K562 (cell line): ENCODE data around the gene RBM46. TPM values are rescaled to one million over a fixed set of nuclear protein-coding genes. Genes with fewer than 3 reads are reported as not detected.

Source experiments
- ATAC-seq: fragments of 200-7000 bp; cut with Tn5 transposase; 3 replicates; pipeline ENCODE4 v1.9.1; 2020; ENCODE audit warnings: moderate library complexity
- BruUV-seq: library from RNA; stranded (reverse); fragments of 400-500 nt; replicated peaks from 2 replicates; lab custom pipeline; 2021; lab: Mats Ljungman, UMichigan
- CTCF ChIA-PET: fragments of 300-600 bp; formaldehyde crosslinking; extraction: SDS; loops from one replicate; lab custom pipeline; 2021; ENCODE audit warnings: low intra/inter-chr PET ratio; lab: Yijun Ruan, JAX
- POLR2A ChIA-PET: fragments of 300-600, 350-650 bp; sonication (Branson Sonifier 250); formaldehyde crosslinking; extraction: SDS; loops from one replicate; lab custom pipeline; 2021; ENCODE audit warnings: antibody characterized with exemption, inconsistent platforms; lab: Yijun Ruan, JAX
- DNase-seq, 4 experiments: peaks; one replicate each; pipeline versions ENCODE4 v3.0.0 to v3.0.0-alpha.2; 2011 to 2018; ENCODE audit warnings: low spot score in 3 of 4, mixed read lengths in 3 of 4; ENCODE audit errors: extremely low read depth in 1 of 4
- FAIRE-seq: peaks from 2 replicates; lab custom pipeline; 2011; peaks lifted over from hg19 to GRCh38; lab: Jason Lieb, UNC
- H2AFZ ChIP-seq: 2 replicates; pipeline ENCODE4 v1.6.0; 2011; ENCODE audit warnings: low read depth, low read length, control low read depth, inconsistent platforms
- H3K27ac ChIP-seq: fragments of 200-600 bp; 3 replicates; pipeline ENCODE4 v1.8.0; 2011; ENCODE audit warnings: low read depth, mild to moderate bottlenecking, control low read depth, inconsistent platforms, low read length, moderate library complexity, mixed read lengths; ENCODE audit errors: extremely low read depth
- H3K27me3 ChIP-seq, 2 experiments: fragments of 300-600 bp in 1 of 2; 2 replicates in 1 of 2; 3 replicates in 1 of 2; pipeline versions ENCODE4 v1.6.0 to v1.8.0; 2011; ENCODE audit warnings: inconsistent platforms in 2 of 2, low read length in 2 of 2, mild to moderate bottlenecking in 1 of 2, mixed read lengths in 1 of 2, moderate library complexity in 1 of 2; ENCODE audit not compliant: control insufficient read depth in 2 of 2, insufficient read depth in 2 of 2
- H3K36me3 ChIP-seq: fragments of 300-600 bp; 3 replicates; pipeline ENCODE4 v1.8.0; 2011; ENCODE audit warnings: mild to moderate bottlenecking, low read length, inconsistent platforms; ENCODE audit not compliant: control insufficient read depth, insufficient read depth
- H3K4me1 ChIP-seq, 2 experiments: fragments of 200-600 bp in 1 of 2; replicated peaks in 1 of 2; 2 replicates in 1 of 2; 3 replicates in 1 of 2; pipeline versions ENCODE4 v1.5.1 to v1.8.0; 2011; ENCODE audit warnings: inconsistent platforms in 2 of 2, low read length in 2 of 2, mild to moderate bottlenecking in 1 of 2, mixed read lengths in 1 of 2, moderate library complexity in 1 of 2; ENCODE audit not compliant: control insufficient read depth in 2 of 2, insufficient read depth in 2 of 2
- H3K4me2 ChIP-seq: 2 replicates; pipeline ENCODE4 v1.6.1; 2011; ENCODE audit warnings: low read length, control low read depth, inconsistent platforms, mixed read lengths; ENCODE audit not compliant: insufficient read depth
- H3K4me3 ChIP-seq: fragments of 200-600 bp; sonication (generic), shearing (Covaris generic); 2 replicates; pipeline ENCODE4 v1.5.1; 2016; ENCODE audit warnings: control low read depth, inconsistent platforms
- H3K79me2 ChIP-seq: fragments of 200-600 bp; 3 replicates; pipeline ENCODE4 v1.8.0; 2011; ENCODE audit warnings: low read length, inconsistent platforms; ENCODE audit not compliant: control insufficient read depth, insufficient read depth
- H3K9ac ChIP-seq, 2 experiments: 2 replicates each; pipeline versions ENCODE4 v1.6.0 to v1.6.1; 2011; ENCODE audit warnings: low read depth in 2 of 2, low read length in 2 of 2, control low read depth in 1 of 2, inconsistent platforms in 1 of 2, mild to moderate bottlenecking in 1 of 2, mixed read lengths in 1 of 2; ENCODE audit not compliant: insufficient read depth in 1 of 2
- H3K9me1 ChIP-seq: one replicate; pipeline ENCODE4 v1.6.0; 2011; ENCODE audit warnings: inconsistent platforms, mild to moderate bottlenecking, low read length, moderate library complexity; ENCODE audit not compliant: control insufficient read depth, insufficient read depth
- H3K9me3 ChIP-seq: replicated peaks from 2 replicates; pipeline ENCODE4 v1.5.1; 2011; ENCODE audit warnings: low read depth, low read length, inconsistent platforms; ENCODE audit not compliant: control insufficient read depth, insufficient read depth
- H4K20me1 ChIP-seq: replicated peaks from 2 replicates; pipeline ENCODE4 v1.6.1; 2011; ENCODE audit warnings: low read length, inconsistent platforms, mixed read lengths; ENCODE audit not compliant: control insufficient read depth, insufficient read depth
- ATF7 ChIP-seq: fragments of 450-650 bp; IDR thresholded peaks from 2 replicates; pipeline ENCODE4 v1.7.1; 2014; ENCODE audit warnings: mild to moderate bottlenecking, moderate library complexity
- BHLHE40 ChIP-seq: IDR thresholded peaks from 2 replicates; pipeline ENCODE4 v1.6.1; 2011; ENCODE audit warnings: low read length, improper control_type of control experiment
- ETV5 ChIP-seq: sonication (generic); formaldehyde crosslinking; IDR thresholded peaks from 2 replicates; pipeline ENCODE4 v1.4.0; 2020; ENCODE audit warnings: low read depth, mild to moderate bottlenecking, missing genetic modification reagents
- HDAC6 ChIP-seq: IDR thresholded peaks from 2 replicates; pipeline ENCODE4 v1.6.1; 2012; ENCODE audit warnings: low read depth, mild to moderate bottlenecking, control low read depth, inconsistent platforms, low read length, moderate library complexity
- HMBOX1 ChIP-seq: sonication (generic); IDR thresholded peaks from 2 replicates; pipeline ENCODE4 v1.6.1; 2016
- KAT7 ChIP-seq: sonication (generic); formaldehyde crosslinking; IDR thresholded peaks from 2 replicates; pipeline ENCODE4 v1.8.0; 2022; ENCODE audit warnings: missing genetic modification reagents, mild to moderate bottlenecking, borderline replicate concordance
- MIER1 ChIP-seq: fragments of 450-650 bp; IDR thresholded peaks from 2 replicates; pipeline ENCODE4 v1.6.1; 2016; ENCODE audit warnings: antibody characterized with exemption, mild to moderate bottlenecking, low read depth
- MYBL2 ChIP-seq, 2 experiments: fragments of 450-650 bp in 1 of 2; sonication (generic) in 1 of 2; formaldehyde crosslinking in 1 of 2; IDR thresholded peaks; 2 replicates each; pipeline versions ENCODE4 v1.6.1 to v1.8.1; 2017 to 2022; ENCODE audit warnings: borderline replicate concordance in 1 of 2, inconsistent platforms in 1 of 2, low read depth in 1 of 2, mild to moderate bottlenecking in 1 of 2, missing genetic modification reagents in 1 of 2, moderate library complexity in 1 of 2
- SPI1 ChIP-seq: IDR thresholded peaks from 2 replicates; pipeline ENCODE4 v1.6.1; 2011; ENCODE audit warnings: low read depth, low read length, control low read depth, borderline replicate concordance
- USF2 ChIP-seq: sonication (generic); formaldehyde crosslinking; IDR thresholded peaks from 2 replicates; pipeline ENCODE4 v1.5.0; 2020; ENCODE audit warnings: missing genetic modification reagents
- ZNF174 ChIP-seq: fragments of 250-450 bp; sonication (Bioruptor Pico); IDR thresholded peaks from 2 replicates; pipeline ENCODE4 v1.4.0; 2020; ENCODE audit warnings: mild to moderate bottlenecking
- ZNF197 ChIP-seq: fragments of 200-800 bp; sonication (Bioruptor generic); IDR thresholded peaks from 2 replicates; pipeline ENCODE4 v1.6.1; 2016; ENCODE audit warnings: low read depth, missing genetic modification characterization, missing compliant biosample characterization
- ZNF217 ChIP-seq: sonication (generic); formaldehyde crosslinking; IDR thresholded peaks from 2 replicates; pipeline ENCODE4 v1.8.0; 2022; ENCODE audit warnings: mild to moderate bottlenecking, missing genetic modification reagents
- ZNF282 ChIP-seq: sonication (generic); formaldehyde crosslinking; IDR thresholded peaks from 2 replicates; pipeline ENCODE4 v1.8.1; 2023; ENCODE audit warnings: missing genetic modification reagents
- ZNF586 ChIP-seq: fragments of 450-650 bp; formaldehyde crosslinking; conservative IDR thresholded peaks from 2 replicates; pipeline ENCODE4 v1.4.0; 2020; ENCODE audit warnings: mild to moderate bottlenecking, moderate library complexity
- ZNF785 ChIP-seq: fragments of 250-450 bp; sonication (Bioruptor Pico); IDR thresholded peaks from 2 replicates; pipeline ENCODE4 v1.4.0; 2020; ENCODE audit warnings: mild to moderate bottlenecking
- WGBS: fragments of 100-300 bp; shearing (Covaris generic); methylation state at CpG from one replicate; pipeline ENCODE4 v1.1.6; 2016; ENCODE audit warnings: low coverage, mixed read lengths; ENCODE audit not compliant: insufficient coverage; ENCODE audit errors: missing lambda C conversion rate; 5-methylcytosine and 5-hydroxymethylcytosine counted together
- in situ Hi-C: fragments of 300-500 bp; cut with MboI; formaldehyde crosslinking; loops from 4 replicates; pipeline ENCODE4 v1.15.0; 2018; ENCODE audit warnings: inconsistent platforms, mixed read lengths
- intact Hi-C: fragments of 100-400 bp; cut with micrococcal nuclease; formaldehyde crosslinking; loops from 2 replicates; pipeline ENCODE4 v1.14.2; 2022
- polyA plus RNA-seq, 8 experiments: library from polyadenylated mRNA; depleted of rRNA in 4 of 8; stranded (reverse) in 5 of 8; unstranded in 3 of 8; fragments of >200 nt; fragmentation: Nextera tagmentation in 2 of 8; fragmentation: Illumina TruSeq in 1 of 8; extraction: Ambion mirVana in 2 of 8; extraction: Trizol in 1 of 8; gene quantifications; 2 replicates each; pipeline versions ENCODE4 v1.2.1 to v1.2.3, GENCODE V29; 2011 to 2014; ENCODE audit warnings: inconsistent platforms in 1 of 8, missing spikeins in 1 of 8
- total RNA-seq, 7 experiments: library from RNA; depleted of rRNA in 6 of 7; stranded (reverse); fragments of >200 nt in 6 of 7; fragmentation: Illumina TruSeq in 2 of 7; extraction: Trizol in 2 of 7; gene quantifications; 2 replicates each; pipeline versions ENCODE4 v1.2.1 to v1.2.3, GENCODE V29; 2011 to 2021; ENCODE audit warnings: low replicate concordance in 1 of 7
- TF ChIP-seq, protein P1 (sequence below): sonication (generic); formaldehyde crosslinking; IDR thresholded peaks from 2 replicates; pipeline ENCODE4 v1.8.1; 2022; ENCODE audit warnings: missing genetic modification reagents

Gene RBM46
- total and polyA plus RNA-seq, 9 of the 15 experiments (the other 6 are each of a cell fraction or from before 2014, with no cell fraction given): 0.04 TPM; not detected in 8

DNA sequence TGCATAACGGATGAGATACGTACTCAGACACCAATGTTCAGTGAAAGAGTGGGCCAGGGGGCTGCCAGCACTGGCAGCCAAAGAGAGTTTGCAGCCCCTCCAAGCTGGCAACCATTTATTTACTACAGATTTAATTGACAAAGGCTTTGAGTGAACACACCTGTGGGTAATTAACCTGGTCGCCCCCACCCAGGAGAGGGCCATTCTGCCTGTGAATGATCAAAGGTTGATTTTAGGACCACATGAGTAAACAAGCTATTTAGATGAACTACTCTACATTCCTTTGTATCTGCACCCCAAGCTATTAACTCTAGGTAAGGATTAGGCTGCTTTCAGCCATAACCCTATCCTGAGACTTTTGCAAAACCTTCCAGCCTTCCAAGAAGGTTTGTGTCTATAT is 55.0 kb downstream of the RBM46 start:
- DNase-seq: no peak
- intact Hi-C loops: no loop called here
- Histone ChIP-seq H4K20me1 (no peaks in the 10 kb centered on the region), H3K9ac (no peak overlapping the region), H3K36me3 (no peaks in the 10 kb centered on the region), H2AFZ (no peak overlapping the region), H3K79me2 (no peaks in the 10 kb centered on the region), H3K27ac (no peak overlapping the region), H3K9me3 (0 out of 2 replicates have a peak, but pooled peaks cover 1% of the 10 kb centered on the region), H3K9me1 (no peaks in the 10 kb centered on the region), H3K27me3 (no peaks in the 10 kb centered on the region), H3K4me1 (no peaks in the 10 kb centered on the region), H3K4me2 (no peak overlapping the region), H3K4me3 (no peak overlapping the region)
- 0% methylated on average over 3 of the region's 3 CpGs for WGBS
- ChIA-PET POLR2A (no interaction called here), CTCF (no interaction called here)
- FAIRE-seq: no peak
- in situ Hi-C loops: no loop called here
- BruUV-seq: no TSS peak
- ATAC-seq: no peak
- TF ChIP-seq, protein P1, sequence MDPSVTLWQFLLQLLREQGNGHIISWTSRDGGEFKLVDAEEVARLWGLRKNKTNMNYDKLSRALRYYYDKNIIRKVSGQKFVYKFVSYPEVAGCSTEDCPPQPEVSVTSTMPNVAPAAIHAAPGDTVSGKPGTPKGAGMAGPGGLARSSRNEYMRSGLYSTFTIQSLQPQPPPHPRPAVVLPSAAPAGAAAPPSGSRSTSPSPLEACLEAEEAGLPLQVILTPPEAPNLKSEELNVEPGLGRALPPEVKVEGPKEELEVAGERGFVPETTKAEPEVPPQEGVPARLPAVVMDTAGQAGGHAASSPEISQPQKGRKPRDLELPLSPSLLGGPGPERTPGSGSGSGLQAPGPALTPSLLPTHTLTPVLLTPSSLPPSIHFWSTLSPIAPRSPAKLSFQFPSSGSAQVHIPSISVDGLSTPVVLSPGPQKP (CRISPR knock-in tag): no peak
- TF ChIP-seq KAT7 (CRISPR knock-in tag) (no peak), ZNF174 (CRISPR knock-in tag) (no peak), ZNF586 (CRISPR knock-in tag) (no peak), SPI1 (no peak), BHLHE40 (no peak), ZNF282 (CRISPR knock-in tag) (no peak), ZNF197 (CRISPR knock-in tag) (no peak), MIER1 (no peak), HMBOX1 (no peak), USF2 (CRISPR knock-in tag) (no peak), ATF7 (no peak), ZNF785 (no peak), MYBL2 (IDR thresholded peaks at IDR 0.05; ENCODE audit: low read depth) (no peak), MYBL2 (CRISPR knock-in tag; IDR thresholded peaks at IDR 0.05; ENCODE audit: borderline replicate concordance) (no peak), HDAC6 (no peak), ETV5 (no peak), ZNF217 (CRISPR knock-in tag) (no peak)
